GM10847 (cell line): ENCODE results near the gene ELAVL4.

Source experiments
- POLR2A ChIP-seq: IDR thresholded peaks from 2 replicates; pipeline ENCODE4 v1.6.1; 2011; ENCODE audit not compliant: insufficient read length; ENCODE audit errors: extremely low read depth

Gene ELAVL4

GRCh38 chr1:50152236-50152635 lies 43.5 kb downstream of the ELAVL4 start:
- TF ChIP-seq POLR2A: no peak

- TF ChIP-seq POLR2A: no peak
These were observed 46.8 kb downstream of the ELAVL4 start for GRCh38 chr1:50155541-50155940.

GRCh38 chr1:50156241-50157010 lies 47.7 kb downstream of the ELAVL4 start:
- no peak for TF ChIP-seq POLR2A

- no peak for TF ChIP-seq POLR2A
These were observed 48.7 kb downstream of the ELAVL4 start for GRCh38 chr1:50157306-50157941.

- TF ChIP-seq POLR2A: no peak
These were observed 49.7 kb downstream of the ELAVL4 start for GRCh38 chr1:50158421-50158820.

DNA sequence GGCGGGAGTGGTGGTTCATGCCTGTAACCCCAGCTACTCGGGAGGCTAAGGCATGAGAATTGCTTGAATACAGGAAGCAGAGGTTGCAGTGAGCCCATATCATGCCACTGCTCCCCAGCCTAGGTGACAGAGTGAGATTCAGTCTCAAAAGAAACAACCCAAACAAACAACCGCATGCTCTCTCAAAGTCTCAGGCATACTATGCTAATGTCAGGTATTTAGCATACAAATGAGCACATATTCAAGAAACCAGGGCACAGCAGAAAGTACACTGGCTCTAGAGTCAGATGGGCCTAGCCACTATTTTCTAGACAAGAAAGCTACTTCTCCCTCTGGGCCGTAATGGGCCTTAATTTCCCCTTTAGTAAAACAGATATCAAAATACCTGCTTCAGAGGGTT lies 55.0 kb downstream of the ELAVL4 start:
- TF ChIP-seq POLR2A: no peak

DNA sequence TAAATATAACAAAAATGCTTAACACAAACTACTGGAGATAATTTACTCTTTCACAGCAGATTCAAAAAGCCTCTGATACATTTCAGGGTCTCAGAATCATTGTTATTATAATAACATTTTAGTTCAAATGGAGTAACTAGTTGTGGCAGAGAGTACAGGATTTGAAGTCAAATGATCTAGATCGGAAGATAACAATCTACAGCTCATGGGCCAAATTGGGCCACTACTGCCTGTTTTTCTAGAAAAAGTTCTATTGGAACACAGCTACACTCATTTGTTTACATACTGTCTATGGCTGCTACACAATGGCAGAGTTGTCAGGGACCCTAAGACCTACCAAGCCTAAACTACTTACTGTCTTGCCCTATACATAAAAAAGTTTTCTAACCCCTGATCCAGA lies 63.6 kb downstream of the ELAVL4 start:
- TF ChIP-seq POLR2A: no peak

- TF ChIP-seq POLR2A: no peak
These were observed 65.4 kb downstream of the ELAVL4 start for GRCh38 chr1:50174101-50174500.

- TF ChIP-seq POLR2A: no peak
These were observed 67.3 kb downstream of the ELAVL4 start for GRCh38 chr1:50175719-50176639.

DNA sequence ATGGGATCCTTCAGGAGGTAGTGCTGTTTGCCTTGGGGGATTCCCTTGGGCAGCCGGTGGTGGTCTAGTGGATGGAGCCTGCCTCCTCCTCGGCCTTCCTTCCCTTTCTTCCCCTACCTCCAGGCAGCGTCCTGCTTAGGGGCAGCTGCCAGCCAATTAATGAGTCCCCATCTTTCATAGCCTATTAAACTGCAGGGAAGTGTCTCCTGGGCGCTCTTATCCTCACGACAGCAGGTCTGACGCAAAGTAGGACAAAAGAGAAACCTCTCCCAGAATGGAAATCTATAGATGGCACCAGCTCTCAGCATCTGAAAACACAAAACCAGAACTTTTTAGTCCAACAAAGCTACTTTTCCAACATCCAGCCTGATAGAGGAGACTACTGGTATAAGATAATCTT lies 69.3 kb downstream of the ELAVL4 start:
- TF ChIP-seq POLR2A: no peak

DNA sequence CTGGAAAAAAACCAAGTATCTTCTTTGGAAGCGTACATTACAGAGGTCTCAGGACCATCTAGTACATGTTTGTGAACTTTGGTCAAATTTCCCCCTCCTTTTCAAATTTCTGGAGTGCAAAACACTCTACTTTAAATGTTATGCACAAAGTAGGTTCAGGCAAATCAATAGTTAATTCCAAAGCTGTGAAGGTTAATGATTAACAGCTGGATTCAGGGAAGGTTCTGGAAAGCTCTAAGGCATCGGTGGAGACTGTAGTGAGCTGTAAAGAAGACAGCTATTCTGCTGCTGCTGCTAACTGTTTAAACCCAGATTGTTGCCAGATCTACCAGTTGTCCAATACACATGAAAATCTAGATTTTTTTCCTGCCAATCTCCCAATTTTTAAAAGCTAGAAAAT lies 70.9 kb downstream of the ELAVL4 start:
- TF ChIP-seq POLR2A: no peak

GRCh38 chr1:50180367-50180766 lies 71.6 kb downstream of the ELAVL4 start:
- TF ChIP-seq POLR2A: no peak

DNA sequence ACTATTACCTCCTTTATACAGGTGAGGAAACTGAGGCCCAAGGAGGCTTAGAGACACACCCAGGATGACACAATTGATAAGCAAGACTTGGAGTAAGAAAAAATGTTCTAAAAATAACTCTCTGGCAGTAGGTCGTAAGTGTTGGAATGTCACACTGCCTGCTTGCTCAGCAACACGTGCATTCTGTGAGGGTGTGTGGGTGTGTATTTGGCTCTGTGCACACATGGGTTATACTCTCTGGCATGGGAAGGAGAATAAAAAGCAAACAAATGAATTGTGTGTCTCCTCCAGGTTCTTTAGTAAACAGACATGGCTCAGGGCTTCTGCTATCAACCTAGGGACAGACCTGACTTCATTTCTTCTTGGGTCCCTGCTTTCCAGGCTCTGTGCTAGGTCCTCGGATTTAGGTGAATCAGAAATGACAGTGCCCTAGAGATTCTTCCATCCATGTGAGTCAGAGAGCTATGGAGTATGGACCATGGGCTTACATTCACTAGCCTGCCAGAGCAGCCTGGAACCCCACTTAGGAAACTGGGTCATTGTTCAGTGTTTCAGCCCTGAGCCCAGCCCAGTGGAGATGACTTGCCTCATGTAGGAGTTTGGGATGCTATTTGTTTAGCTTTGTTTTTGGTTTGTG lies 72.4 kb downstream of the ELAVL4 start:
- TF ChIP-seq POLR2A: no peak

GRCh38 chr1:50183378-50184133 lies 74.8 kb downstream of the ELAVL4 start:
- TF ChIP-seq POLR2A: no peak

GRCh38 chr1:50189369-50189768 lies 80.6 kb downstream of the ELAVL4 start:
- TF ChIP-seq POLR2A: no peak
